ENCODE data around the gene GPR137B. TPM values are rescaled to one million over a fixed set of nuclear protein-coding genes. Genes with fewer than 3 reads are reported as not detected.

The GPR137B gene
- total and polyA plus RNA-seq, 2 experiments from 2014 or later, result 0.87 to 3.0 TPM

DNA sequence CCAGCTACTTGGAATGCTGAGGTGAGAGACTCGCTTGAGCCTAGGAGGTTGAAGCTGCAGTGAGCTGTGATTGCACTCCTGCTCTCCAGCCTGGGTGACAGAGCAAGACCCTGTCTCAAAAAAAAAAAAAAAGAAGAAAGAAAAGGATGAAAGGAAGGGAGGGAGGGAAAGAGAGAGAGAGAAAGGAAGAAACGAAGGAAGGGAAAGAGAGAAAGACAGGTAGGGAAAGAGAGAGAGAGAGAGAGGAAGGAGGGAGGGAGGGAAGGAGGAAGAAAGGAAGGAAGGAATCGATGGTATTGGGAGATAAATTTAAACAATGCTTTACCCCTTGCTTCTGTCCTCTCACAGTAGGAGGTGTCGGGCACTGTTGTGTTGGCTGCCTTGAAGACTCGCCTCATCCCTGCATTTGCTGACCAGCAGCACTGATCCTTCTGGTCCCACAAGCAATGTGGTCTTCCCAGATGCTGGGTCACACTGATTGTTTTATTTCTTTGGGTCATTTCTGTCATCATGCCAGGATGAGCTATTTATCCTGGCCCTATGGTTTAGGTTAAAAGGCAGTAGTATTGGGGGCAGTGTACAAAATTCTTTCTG lies 30.9 kb downstream of the GPR137B start:
- H3K4me1 ChIP-seq (ENCODE audit: low read depth), result no peaks in the 10 kb centered on the region
- no peaks in the 10 kb centered on the region for H3K9me3 ChIP-seq (ENCODE audit: low read depth)
- H3K4me3 ChIP-seq, result no peak overlapping the region
- H3K27ac ChIP-seq, result no peak overlapping the region
- no peaks in the 10 kb centered on the region for H3K27me3 ChIP-seq
- H3K36me3 ChIP-seq, result no peaks in the 10 kb centered on the region
- TF ChIP-seq, protein P1, sequence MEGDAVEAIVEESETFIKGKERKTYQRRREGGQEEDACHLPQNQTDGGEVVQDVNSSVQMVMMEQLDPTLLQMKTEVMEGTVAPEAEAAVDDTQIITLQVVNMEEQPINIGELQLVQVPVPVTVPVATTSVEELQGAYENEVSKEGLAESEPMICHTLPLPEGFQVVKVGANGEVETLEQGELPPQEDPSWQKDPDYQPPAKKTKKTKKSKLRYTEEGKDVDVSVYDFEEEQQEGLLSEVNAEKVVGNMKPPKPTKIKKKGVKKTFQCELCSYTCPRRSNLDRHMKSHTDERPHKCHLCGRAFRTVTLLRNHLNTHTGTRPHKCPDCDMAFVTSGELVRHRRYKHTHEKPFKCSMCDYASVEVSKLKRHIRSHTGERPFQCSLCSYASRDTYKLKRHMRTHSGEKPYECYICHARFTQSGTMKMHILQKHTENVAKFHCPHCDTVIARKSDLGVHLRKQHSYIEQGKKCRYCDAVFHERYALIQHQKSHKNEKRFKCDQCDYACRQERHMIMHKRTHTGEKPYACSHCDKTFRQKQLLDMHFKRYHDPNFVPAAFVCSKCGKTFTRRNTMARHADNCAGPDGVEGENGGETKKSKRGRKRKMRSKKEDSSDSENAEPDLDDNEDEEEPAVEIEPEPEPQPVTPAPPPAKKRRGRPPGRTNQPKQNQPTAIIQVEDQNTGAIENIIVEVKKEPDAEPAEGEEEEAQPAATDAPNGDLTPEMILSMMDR (IDR thresholded peaks at IDR 0.05; ENCODE audit: low read depth, low read length), result no peak
- no peak for DNase-seq (ENCODE audit: low read depth in 1 of 2, low spot score in 1 of 2)

DNA sequence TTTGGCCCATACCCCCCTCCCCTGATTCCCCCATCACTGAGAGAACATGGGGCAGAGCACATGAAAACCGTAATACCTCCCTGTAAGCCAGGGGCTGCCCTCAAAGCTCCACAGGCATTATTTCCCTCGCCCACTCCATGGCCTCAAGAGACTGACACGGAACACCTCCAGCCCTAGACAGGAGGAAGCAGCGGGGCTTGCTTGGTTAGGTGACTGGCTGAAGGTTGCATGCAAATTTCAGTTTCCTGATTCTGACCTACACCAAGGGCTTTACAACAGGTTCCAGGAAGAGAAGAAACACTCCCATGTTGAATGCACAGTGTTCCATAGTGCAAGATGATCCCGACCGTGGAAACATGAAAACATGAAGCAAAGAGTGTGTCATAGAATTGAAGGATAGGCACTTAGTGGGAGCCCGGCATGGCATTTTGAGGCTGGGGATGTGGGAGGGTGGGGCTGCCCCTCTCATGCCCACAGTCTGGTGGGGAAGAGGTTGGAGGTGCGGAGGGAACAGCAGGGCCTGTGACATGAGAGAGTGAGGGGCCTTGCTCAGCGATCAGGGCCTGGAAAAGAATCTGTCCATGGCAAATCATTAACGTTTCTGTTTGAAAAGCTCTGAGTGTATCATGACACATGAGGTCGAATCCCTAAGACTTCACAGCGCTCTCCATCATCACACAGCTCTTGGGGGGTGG lies 33.5 kb downstream of the GPR137B start:
- TF ChIP-seq, protein P1 (IDR thresholded peaks at IDR 0.05; ENCODE audit: low read depth, low read length), result no peak
- Histone ChIP-seq H3K4me3 (no peak overlapping the region), H3K36me3 (no peaks in the 10 kb centered on the region), H3K27ac (no peak overlapping the region), H3K4me1 (ENCODE audit: low read depth) (no peaks in the 10 kb centered on the region), H3K27me3 (no peaks in the 10 kb centered on the region), H3K9me3 (ENCODE audit: low read depth) (no peaks in the 10 kb centered on the region)
- no peak for DNase-seq (ENCODE audit: low read depth in 1 of 2, low spot score in 1 of 2)

DNA sequence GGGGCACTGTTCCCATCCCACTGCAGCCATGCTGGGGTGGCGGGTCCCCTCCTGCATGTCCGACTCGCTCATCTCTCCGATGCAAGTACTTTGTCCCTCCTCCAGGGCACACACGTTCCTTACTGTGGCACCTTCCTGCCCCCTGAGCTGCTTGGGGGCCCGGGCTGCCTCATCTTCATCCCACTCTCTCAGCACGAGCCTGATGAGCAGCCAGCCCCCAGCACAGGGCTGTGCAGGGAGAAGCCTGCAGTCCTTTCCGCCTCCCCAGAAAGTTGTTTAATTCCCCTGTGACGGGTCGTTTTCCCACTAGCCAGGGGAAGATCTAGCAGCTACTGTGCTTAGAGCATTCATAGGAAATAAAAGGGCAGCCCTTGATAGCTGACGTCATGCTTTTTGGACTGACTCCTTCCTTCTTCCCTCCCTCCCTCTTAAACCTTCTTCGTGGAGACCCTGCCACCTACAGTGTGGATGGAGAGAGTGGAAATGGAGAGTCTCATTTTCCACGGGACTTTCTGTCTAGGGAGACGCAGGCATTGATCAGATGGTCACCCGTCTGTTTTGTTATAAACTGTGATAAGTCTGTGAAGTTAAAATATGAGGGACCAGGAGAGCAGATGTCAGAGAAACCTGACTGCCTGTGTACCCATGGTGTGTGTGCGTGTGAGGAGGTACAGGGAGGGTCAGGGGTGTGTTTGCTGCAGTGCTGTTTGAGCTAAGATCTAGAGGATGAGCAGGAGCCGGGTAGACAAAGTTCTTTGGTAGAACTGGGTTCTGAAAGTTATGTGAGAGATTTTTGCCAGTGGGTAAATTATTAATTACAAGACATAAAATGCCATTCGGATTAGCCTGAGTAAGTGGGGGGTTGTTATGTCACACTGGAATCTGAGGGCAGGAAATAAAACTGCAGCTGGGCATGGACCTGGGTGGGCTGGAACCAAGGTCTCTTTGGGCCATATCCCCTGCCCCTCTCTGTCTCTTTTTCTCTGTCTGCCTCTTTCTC lies 34.3 kb downstream of the GPR137B start:
- Histone ChIP-seq H3K9me3 (ENCODE audit: low read depth) (no peaks in the 10 kb centered on the region), H3K4me1 (ENCODE audit: low read depth) (no peaks in the 10 kb centered on the region), H3K27me3 (no peaks in the 10 kb centered on the region), H3K27ac (no peak overlapping the region), H3K36me3 (no peaks in the 10 kb centered on the region), H3K4me3 (no peak overlapping the region)
- DNase-seq (ENCODE audit: low read depth in 1 of 2, low spot score in 1 of 2), result peak in 1 of 2 donors; percentile 19
- TF ChIP-seq, protein P1 (IDR thresholded peaks at IDR 0.05; ENCODE audit: low read depth, low read length), result no peak

DNA sequence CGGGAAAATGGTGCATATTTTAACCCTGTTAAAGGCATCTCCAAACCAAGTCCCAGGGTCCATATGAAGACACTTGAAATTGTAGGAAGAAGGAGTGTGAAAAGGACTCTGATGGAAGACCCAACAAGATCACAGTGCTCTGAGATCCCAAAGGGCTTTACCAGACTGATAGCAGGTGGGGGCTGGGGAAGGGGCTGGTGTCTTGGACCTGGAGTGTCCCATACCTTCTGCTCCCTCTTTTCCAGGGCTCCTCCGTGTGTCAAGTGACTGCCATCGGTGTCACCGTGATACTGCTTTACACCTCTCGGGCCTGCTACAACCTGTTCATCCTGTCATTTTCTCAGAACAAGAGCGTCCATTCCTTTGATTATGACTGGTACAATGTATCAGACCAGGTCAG lies 37.3 kb downstream of the GPR137B start:
- no peak overlapping the region for H3K4me3 ChIP-seq
- H3K27me3 ChIP-seq, result no peaks in the 10 kb centered on the region
- H3K9me3 ChIP-seq (ENCODE audit: low read depth), result no peaks in the 10 kb centered on the region
- no peak overlapping the region for H3K27ac ChIP-seq
- DNase-seq (ENCODE audit: low read depth in 1 of 2, low spot score in 1 of 2), result no peak
- no peaks in the 10 kb centered on the region for H3K4me1 ChIP-seq (ENCODE audit: low read depth)
- TF ChIP-seq, protein P1 (IDR thresholded peaks at IDR 0.05; ENCODE audit: low read depth, low read length), result no peak
- no peaks in the 10 kb centered on the region for H3K36me3 ChIP-seq

DNA sequence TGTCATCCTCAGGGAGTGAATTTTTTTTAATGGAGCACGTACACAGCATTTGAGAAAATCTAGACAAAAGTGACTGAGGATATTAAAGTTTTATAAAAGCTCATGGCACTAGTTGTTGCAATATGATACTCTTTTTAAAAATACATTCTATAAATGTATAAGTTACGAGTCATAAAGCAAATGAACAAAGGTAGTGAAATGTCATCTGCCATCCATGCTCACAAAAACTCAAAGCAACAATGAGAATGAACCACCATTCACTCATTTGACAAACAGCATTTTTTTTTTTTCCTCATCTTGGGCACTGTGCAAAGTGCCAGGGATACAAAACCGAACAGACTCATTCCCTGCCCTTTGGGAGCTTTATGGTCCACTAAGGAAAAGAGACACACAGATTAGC lies 38.7 kb downstream of the GPR137B start:
- Histone ChIP-seq H3K4me1 (ENCODE audit: low read depth) (no peaks in the 10 kb centered on the region), H3K27ac (no peak overlapping the region), H3K27me3 (no peaks in the 10 kb centered on the region), H3K36me3 (no peaks in the 10 kb centered on the region), H3K9me3 (ENCODE audit: low read depth) (no peaks in the 10 kb centered on the region), H3K4me3 (no peak overlapping the region)
- TF ChIP-seq, protein P1 (IDR thresholded peaks at IDR 0.05; ENCODE audit: low read depth, low read length), result no peak
- no peak for DNase-seq (ENCODE audit: low read depth in 1 of 2, low spot score in 1 of 2)
